HG03469 (cell line): Measurements from ENCODE around the gene FGD3.
"Not testable (repeated sequence)": the region's sequence is repeated elsewhere in the genome, so short reads cannot be mapped to it uniquely, and the experiment has no call there.

Experiments used
- ATAC-seq: cut with Tn5 transposase; IDR thresholded peaks from one replicate; pipeline ENCODE4 v1.9.1; 2021; ENCODE audit warnings: mild to moderate bottlenecking, moderate library complexity, moderate number of reproducible peaks; ENCODE audit not compliant: unreplicated experiment

The FGD3 gene

GRCh38 chr9:93005876-93006275 lies 58.6 kb downstream of the FGD3 start:
- ATAC-seq, result no peak

- no peak for ATAC-seq
Observed at GRCh38 chr9:93007529-93008058, 60.3 kb downstream of the FGD3 start.

GRCh38 chr9:93008457-93008856 lies 61.1 kb downstream of the FGD3 start:
- ATAC-seq, result no peak

DNA sequence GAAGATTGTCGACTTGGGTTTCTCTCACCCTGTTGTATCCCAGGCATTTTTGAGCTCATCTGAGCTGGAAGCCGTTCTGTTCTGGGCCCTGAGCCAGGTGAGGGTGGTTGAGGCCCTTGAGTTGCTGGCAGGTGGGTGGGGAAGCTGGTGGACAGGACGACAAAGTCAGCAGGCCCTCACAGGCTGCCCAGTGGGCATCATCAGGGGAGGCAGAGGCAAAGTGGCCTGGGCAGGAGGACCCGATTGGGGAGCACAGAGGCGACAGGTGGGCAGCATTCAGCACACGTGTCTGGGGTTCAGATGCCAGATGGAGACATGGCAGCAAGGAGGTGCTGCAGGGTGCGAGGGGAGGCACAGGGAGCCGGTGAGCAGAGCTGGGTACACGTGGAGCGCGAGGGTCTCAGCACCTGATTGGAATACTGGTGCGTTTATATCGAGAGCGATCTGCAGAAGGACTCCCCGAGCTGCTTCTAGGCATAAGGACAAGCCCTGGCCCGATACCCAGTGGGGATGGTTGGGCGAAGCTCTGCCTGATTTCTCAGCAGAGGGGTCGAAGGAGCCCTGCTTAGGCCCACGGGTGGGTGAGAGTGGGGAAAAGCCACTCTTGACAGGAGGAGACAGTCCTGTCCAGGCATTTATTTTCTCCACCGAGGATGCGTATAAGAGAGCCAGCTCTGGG lies 62.2 kb downstream of the FGD3 start:
- no peak for ATAC-seq

DNA sequence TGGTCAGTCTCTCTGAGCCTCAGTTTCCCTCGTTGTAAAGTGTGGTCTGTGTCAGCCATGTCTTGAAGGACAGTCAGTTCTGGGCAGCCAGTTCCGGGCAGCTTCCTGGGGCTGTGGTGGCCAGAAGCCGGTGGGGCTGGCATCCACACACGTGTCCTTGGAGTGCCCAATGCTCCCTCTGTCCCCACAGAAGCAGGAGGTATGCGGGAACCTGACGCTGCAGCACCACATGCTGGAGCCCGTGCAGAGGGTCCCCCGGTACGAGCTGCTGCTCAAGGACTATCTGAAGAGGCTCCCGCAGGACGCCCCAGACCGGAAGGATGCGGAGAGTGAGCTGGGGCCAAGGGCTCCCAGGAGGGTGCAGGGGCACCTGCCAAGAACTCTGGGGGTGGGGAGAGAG lies 62.7 kb downstream of the FGD3 start:
- ATAC-seq, result no peak

- ATAC-seq, result no peak
Observed at GRCh38 chr9:93010704-93011103, 63.4 kb downstream of the FGD3 start.

- ATAC-seq, result no peak
Observed at GRCh38 chr9:93011114-93011513, 63.8 kb downstream of the FGD3 start.

DNA sequence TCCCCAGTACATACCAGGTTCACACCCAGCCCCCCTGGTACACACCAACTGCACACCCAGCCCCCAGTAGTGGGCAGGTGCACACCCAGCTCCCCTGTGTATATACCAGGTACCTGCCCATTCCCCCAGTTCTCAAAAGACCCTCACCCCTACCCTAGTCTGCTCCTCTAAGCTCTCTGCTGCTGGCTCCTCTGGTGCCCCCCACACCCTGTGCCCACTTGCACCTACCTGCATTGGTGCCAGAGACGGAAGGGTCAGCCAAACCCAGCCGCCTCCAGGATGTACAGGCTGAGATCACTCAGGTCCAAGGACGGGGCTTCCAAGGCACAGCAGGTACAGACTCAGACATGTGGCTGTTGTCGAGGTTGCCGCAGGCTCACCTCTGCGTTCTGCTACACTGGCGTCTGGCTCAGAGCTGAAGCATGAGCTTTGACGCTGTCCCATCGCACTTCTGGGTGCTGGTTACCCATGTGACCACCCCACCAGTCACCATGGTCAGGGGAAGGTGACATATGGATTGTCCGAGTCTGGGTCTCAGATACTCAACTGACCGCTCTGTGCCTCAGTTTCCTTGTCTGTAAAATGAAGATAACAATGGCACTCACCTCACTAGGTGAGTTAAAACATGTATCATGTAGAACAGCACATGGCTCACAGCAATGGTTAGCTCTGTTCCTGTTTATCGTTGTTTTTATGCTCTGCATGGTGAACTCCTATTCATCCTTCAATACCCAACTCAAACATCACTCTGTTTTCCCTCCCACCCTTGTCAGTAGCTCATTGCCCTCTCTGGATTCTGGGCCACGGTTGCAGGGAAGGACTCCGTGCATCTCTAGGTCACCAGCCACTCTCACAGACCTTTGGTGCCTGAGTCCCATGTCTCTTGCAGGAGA lies 65.9 kb downstream of the FGD3 start:
- no peak for ATAC-seq

GRCh38 chr9:93013856-93014582 lies 66.7 kb downstream of the FGD3 start:
- ATAC-seq, result no peak

GRCh38 chr9:93015190-93015589 lies 67.9 kb downstream of the FGD3 start:
- not testable (repeated sequence) for ATAC-seq

GRCh38 chr9:93017621-93018020 lies 70.3 kb downstream of the FGD3 start:
- no peak for ATAC-seq

DNA sequence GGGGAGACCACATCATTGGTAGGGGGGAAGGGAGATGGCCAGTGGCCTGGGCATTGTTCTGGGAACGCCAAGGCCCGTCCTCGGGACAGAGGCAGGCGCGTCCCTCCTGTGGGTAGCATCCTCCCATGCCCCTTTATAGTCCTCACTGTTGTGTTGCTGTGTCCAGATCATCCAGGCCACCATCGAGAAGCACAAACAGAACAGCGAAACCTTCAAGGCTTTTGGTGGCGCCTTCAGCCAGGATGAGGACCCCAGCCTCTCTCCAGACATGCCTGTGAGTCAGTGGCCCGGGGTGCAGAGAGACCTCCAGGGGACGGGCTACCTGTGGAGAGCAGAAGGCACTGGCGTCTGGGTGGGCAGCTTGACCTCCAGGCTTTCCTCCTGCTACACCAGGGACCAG lies 72.8 kb downstream of the FGD3 start:
- ATAC-seq, result no peak

DNA sequence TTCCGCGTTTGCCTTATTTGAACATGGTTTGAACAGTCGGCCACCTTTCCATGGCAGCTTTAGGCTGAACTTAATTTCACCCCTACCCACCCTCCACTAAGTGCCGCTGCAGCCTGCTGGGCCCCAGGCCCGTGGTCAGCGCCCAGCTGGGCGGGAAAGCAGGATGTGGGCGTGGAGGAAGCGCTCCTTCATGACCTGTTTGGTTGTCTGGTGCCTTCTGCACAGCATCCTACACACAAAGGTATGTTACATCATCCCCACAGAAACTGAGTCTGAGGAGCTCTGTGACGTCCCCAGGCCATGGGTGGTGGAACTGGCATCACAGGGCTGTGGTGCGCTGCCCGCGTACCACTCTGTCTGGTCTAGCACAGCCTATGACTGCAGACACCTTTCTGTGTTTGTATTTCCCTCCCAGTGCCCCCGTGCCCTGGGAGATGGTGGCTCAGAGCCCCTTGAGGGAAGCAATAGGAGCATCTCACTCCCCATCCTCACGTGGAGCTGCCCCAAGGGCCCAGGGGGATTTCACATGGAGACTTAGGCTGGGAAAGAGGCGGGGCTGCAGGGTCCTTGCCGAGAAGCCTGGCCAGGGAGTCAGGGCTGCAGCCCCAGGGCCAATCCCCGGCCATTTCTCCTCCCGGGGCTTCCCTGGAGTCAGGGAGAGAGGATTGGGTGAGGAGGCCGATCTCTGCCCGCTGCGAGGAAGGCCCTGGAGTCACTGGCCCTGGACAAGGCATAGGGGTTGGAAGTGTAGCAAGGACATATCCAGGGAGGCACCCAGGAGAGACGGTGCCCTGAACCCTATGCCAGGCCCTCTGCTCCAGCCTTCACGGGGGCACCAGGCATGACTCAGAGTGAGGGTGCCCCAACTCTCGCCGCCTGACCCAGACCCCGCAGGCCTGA lies 73.7 kb downstream of the FGD3 start:
- no peak for ATAC-seq

- ATAC-seq, result no peak
Observed at GRCh38 chr9:93022066-93022465, 74.7 kb downstream of the FGD3 start.

- ATAC-seq, result no peak
Observed at GRCh38 chr9:93022721-93023520, 75.6 kb downstream of the FGD3 start.

DNA sequence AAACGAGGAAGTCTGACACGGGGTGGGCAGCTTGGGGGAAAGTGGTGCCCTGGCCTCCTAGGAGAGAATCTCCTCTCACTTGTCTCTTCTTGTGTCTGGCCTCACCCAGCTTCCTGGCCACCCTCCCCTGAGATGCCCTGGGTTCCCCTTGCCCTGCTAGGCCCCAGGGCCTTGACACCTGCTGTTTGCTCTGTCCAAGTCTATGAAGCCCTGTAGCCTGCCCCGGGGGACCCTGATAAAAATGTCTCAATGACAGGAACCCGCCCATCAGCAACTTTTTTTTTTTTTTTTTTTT lies 76.1 kb downstream of the FGD3 start:
- ATAC-seq, result no peak

DNA sequence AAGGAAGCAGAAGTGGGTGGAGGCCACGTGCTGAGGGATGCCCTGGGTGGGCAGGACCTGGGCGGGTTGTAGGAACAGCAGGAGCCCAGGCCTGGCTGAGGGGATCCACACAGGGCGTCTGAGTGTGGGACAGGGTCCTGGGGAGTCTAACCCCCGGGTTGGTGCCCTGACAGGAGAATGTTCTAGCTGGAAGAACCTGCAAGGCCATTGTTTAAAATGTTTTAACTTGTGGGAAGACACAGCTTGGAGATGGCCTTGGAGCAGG lies 77.3 kb downstream of the FGD3 start:
- ATAC-seq, result no peak

GRCh38 chr9:93024986-93025630 lies 77.8 kb downstream of the FGD3 start:
- ATAC-seq, result no peak

DNA sequence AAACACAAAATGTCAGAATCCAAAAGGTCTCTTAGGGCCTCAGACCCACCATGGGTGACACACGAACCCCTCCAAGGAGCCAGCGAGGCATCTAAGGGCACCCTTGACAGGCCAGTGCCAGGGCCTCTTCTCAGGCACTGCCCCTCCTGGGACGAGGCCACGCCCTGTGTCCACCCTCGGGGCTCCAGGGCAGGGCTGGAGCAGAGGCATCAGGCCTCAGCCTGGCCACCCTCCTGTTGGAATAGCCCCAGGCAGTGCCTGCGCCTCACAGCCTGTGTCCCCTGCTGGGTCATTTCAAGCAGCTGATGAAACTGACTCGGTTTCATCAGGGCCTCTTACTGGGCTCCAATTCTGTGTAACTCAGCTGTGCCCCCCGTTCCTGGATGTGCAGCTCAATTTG lies 78.4 kb downstream of the FGD3 start:
- ATAC-seq, result no peak

- ATAC-seq, result no peak
Observed at GRCh38 chr9:93026640-93027039, 79.3 kb downstream of the FGD3 start.
